GM12875 (cell line): Measurements from ENCODE around the gene DHRS3.

Experiments used
- H3K4me3 ChIP-seq: one replicate; pipeline ENCODE4 v1.5.1; 2011; ENCODE audit warnings: low read depth, low read length, control low read depth
- TF ChIP-seq, protein P1 (sequence below): IDR thresholded peaks from 2 replicates; pipeline ENCODE4 v1.5.1; 2011; ENCODE audit warnings: low read depth, mild to moderate bottlenecking, control low read depth, inconsistent platforms, low read length, moderate library complexity, borderline replicate concordance; ENCODE audit not compliant: insufficient read depth

Gene DHRS3

GRCh38 chr1:12552951-12553921 lies 64.8 kb downstream of the DHRS3 start:
- H3K4me3 ChIP-seq = no peak overlapping the region
- TF ChIP-seq, protein P1, sequence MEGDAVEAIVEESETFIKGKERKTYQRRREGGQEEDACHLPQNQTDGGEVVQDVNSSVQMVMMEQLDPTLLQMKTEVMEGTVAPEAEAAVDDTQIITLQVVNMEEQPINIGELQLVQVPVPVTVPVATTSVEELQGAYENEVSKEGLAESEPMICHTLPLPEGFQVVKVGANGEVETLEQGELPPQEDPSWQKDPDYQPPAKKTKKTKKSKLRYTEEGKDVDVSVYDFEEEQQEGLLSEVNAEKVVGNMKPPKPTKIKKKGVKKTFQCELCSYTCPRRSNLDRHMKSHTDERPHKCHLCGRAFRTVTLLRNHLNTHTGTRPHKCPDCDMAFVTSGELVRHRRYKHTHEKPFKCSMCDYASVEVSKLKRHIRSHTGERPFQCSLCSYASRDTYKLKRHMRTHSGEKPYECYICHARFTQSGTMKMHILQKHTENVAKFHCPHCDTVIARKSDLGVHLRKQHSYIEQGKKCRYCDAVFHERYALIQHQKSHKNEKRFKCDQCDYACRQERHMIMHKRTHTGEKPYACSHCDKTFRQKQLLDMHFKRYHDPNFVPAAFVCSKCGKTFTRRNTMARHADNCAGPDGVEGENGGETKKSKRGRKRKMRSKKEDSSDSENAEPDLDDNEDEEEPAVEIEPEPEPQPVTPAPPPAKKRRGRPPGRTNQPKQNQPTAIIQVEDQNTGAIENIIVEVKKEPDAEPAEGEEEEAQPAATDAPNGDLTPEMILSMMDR = no peak

GRCh38 chr1:12552111-12552888 lies 65.7 kb downstream of the DHRS3 start:
- H3K4me3 ChIP-seq = no peak overlapping the region
- TF ChIP-seq, protein P1 = no peak

DNA sequence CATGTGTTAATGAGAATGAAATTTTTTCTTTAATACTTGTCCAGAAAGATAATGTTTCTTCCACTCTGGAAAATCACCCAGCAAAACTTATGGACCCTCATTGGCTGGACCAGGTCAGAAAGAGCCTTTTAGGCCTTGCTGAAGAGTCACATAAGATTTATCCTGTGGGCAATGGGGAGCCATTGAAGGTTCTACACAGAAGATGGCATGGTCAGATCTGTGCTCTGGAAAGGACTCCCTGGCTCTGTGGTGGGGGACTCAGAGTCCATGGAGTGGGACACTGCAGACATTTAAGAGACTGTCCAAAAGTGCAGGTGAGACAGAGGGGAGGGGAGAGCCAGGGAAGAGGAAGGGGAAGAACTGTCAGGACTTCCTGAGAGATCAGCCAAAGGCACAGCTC lies 66.4 kb downstream of the DHRS3 start:
- H3K4me3 ChIP-seq = no peak overlapping the region
- TF ChIP-seq, protein P1 = no peak

GRCh38 chr1:12549460-12550349 lies 68.3 kb downstream of the DHRS3 start:
- TF ChIP-seq, protein P1 = no peak
- H3K4me3 ChIP-seq = no peak overlapping the region

GRCh38 chr1:12548973-12549459 lies 69.0 kb downstream of the DHRS3 start:
- no peak overlapping the region for H3K4me3 ChIP-seq

More at GRCh38 chr1:12548973-12549459, 69.0 kb downstream of the DHRS3 start:
- TF ChIP-seq, protein P1 = no peak
